Heart left ventricle (tissue), 13 donors: ENCODE data around the gene THOC6.

Experiments
- CTCF ChIP-seq, 12 donors: fragments of 200-600 bp; sonication (generic) in 4 of 12; IDR thresholded peaks; one replicate each; pipeline versions ENCODE4 v1.5.0 to v1.8.0; 2018 to 2022; ENCODE audit warnings: antibody characterized with exemption in 12 of 12, mild to moderate bottlenecking in 5 of 12
- POLR2A ChIP-seq, 2 donors: fragments of 450-650 bp; IDR thresholded peaks; one replicate each; pipeline ENCODE4 v1.6.1; 2017; ENCODE audit warnings: antibody characterized with exemption in 2 of 2, mild to moderate bottlenecking in 2 of 2, moderate library complexity in 2 of 2
- donor health status: ischemic (EF 13 %, LVEDD 7.1; RV severe dilation, severe dysfunction).
- donor health status: DM: no; HTN: yes; CAD: no.
- donor health status: DM: no; HTN: no; CAD: no.
- donor health status: ischemic (EF 25% LVEDD 6.9; RV normal size, moderate dysfunction).
- donor health status: ischemic (EF 25% LVEDD 5.7; RV mildly dilated, moderate dysfunction).
- donor health status: ischemic (EF 35%, LVEDD 5.7; RV mildly dilated, moderate dysfunction).
- donor health status: nonischemic (EF 11% LVEDD 7.7; RV severe dilation, severe dysfunction).
- donor health status: DM: yes; HTN: yes; CAD: no.
- donor health status: PGD.
- donor health status: ischemic (EF 29% LVEDD 5.4; RV normal size, mild dysfunction).
- donor health status: nonischemic (EF 23%, LVEDD 6.1; RV moderate dilation, normal function).

- TF ChIP-seq CTCF (IDR thresholded peaks at IDR 0.05): no peak
- TF ChIP-seq POLR2A (IDR thresholded peaks at IDR 0.05): no peak
Observed at GRCh38 chr16:2990891-2991290, 32.9 kb upstream of the THOC6 start.
